Skeletal muscle tissue (tissue), 4 donors: ENCODE results near the gene CANT1. TPM values are rescaled to one million over a fixed set of nuclear protein-coding genes. Genes with fewer than 3 reads are reported as not detected.

Source experiments
- H3K27ac ChIP-seq: one replicate; pipeline ENCODE4 v1.7.0; 2013; ENCODE audit warnings: mild to moderate bottlenecking, low read depth, low read length, inconsistent platforms
- H3K27me3 ChIP-seq, 3 donors: one replicate each; pipeline ENCODE4 v1.7.0; 2013; ENCODE audit warnings: low read length in 3 of 3; ENCODE audit not compliant: control insufficient read depth in 3 of 3, insufficient read depth in 3 of 3
- H3K36me3 ChIP-seq, 3 donors: one replicate each; pipeline ENCODE4 v1.7.0; 2013; ENCODE audit warnings: low read length in 3 of 3; ENCODE audit not compliant: control insufficient read depth in 3 of 3, insufficient read depth in 3 of 3
- H3K4me1 ChIP-seq, 3 donors: one replicate each; pipeline ENCODE4 v1.7.0; 2013; ENCODE audit warnings: low read length in 3 of 3, mild to moderate bottlenecking in 3 of 3; ENCODE audit not compliant: control insufficient read depth in 3 of 3, insufficient read depth in 3 of 3
- H3K4me3 ChIP-seq, 3 donors: one replicate each; pipeline ENCODE4 v1.7.0; 2013; ENCODE audit warnings: low read length in 3 of 3
- H3K9ac ChIP-seq, 3 donors: one replicate each; pipeline ENCODE4 v1.7.0; 2013; ENCODE audit warnings: low read length in 3 of 3, mild to moderate bottlenecking in 3 of 3, moderate library complexity in 2 of 3, low read depth in 1 of 3
- H3K9me3 ChIP-seq, 3 donors: one replicate each; pipeline ENCODE4 v1.7.0; 2013; ENCODE audit warnings: low read length in 3 of 3; ENCODE audit not compliant: control insufficient read depth in 3 of 3
- total RNA-seq: library from RNA; depleted of rRNA; stranded (reverse); fragments of >200 nt; gene quantifications from one replicate; pipeline ENCODE4 v1.2.3, GENCODE V29; 2014
- donor health status: Osteomylitis.

The CANT1 gene
- total RNA-seq, 1 donor from 2014 or later: 21.9 TPM

GRCh38 chr17:78977681-78977943, 32.0 kb downstream of the CANT1 start:
- no peaks in the 10 kb centered on the region for H3K9me3 ChIP-seq
- H3K27ac ChIP-seq: no peak overlapping the region
- H3K9ac ChIP-seq: peak overlapping the region in 1 of 3 donors; percentile 57
- peak overlapping the region in 1 of 3 donors; percentile 41 for H3K4me3 ChIP-seq
- no peaks in the 10 kb centered on the region for H3K36me3 ChIP-seq
- peaks cover 30 to 44% (median 41%) of the 10 kb centered on the region in 3 donors for H3K4me1 ChIP-seq
- no peaks in the 10 kb centered on the region for H3K27me3 ChIP-seq

- no peaks in the 10 kb centered on the region for H3K36me3 ChIP-seq
- H3K9ac ChIP-seq: peak overlapping the region in 1 of 3 donors; percentile 57
- no peak overlapping the region for H3K4me3 ChIP-seq
- no peaks in the 10 kb centered on the region for H3K27me3 ChIP-seq
- no peak overlapping the region for H3K27ac ChIP-seq
- H3K9me3 ChIP-seq: no peaks in the 10 kb centered on the region
- H3K4me1 ChIP-seq: peaks cover 30 to 44% (median 41%) of the 10 kb centered on the region in 3 donors
These were observed 32.5 kb downstream of the CANT1 start for GRCh38 chr17:78976907-78977680.

DNA sequence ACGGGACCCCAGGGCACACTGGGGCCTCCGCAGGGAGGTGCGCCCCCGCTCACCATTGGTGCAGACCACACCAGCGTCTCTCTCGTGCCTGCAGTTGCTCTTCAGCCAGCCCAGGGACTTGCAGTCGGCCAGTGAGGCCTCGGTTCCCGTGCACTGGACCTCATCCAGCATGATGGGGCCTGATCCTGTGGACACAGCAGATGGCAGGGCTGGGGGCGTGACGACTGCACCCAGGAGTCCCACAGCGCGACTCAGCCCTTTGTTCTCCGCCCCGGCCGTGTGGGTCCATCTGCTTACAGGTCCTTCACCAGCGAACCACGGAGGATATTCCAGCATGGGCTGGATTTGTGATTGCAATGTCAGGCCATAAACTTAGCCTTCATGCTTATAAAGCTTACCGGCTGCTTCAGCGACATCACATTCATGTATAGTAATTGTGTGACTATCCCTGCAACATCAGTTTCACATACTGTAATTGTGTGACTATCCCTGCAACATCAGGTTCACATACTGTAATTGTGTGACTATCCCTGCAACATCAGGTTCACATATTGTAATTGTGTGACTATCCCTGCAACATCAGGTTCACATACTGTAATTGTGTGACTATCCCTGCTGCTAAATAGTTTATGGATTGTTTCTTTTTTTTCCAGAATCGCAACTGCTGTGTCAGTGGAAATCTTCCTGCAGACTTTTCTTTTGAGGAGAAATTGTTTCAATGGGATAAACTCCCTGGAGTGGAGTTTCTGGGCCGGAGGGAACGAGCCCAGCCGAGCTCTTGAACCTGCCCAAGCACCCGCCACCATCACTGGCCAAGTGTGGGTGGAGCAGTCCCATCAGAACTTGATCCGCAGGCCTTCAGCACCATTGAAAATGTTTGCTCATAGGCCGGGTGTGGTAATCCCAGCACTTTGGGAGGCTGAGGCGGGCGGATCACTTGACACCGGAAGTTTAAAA, 34.7 kb downstream of the CANT1 start:
- Histone ChIP-seq H3K36me3 (peaks cover 0 to 2% (median 0%) of the 10 kb centered on the region in 3 donors), H3K4me3 (peak overlapping the region in 2 of 3 donors; percentile 43 to 52), H3K27me3 (peaks cover 0 to 3% (median 0%) of the 10 kb centered on the region in 3 donors), H3K27ac (no peak overlapping the region), H3K9me3 (no peaks in the 10 kb centered on the region), H3K9ac (peak overlapping the region in 1 of 3 donors; percentile 33), H3K4me1 (peaks cover 41 to 48% (median 44%) of the 10 kb centered on the region in 3 donors)

GRCh38 chr17:78973792-78974520, 35.6 kb downstream of the CANT1 start:
- no peak overlapping the region for H3K4me3 ChIP-seq
- H3K9ac ChIP-seq: no peak overlapping the region
- peaks cover 0 to 3% (median 2%) of the 10 kb centered on the region in 3 donors for H3K36me3 ChIP-seq
- H3K4me1 ChIP-seq: peaks cover 38 to 45% (median 40%) of the 10 kb centered on the region in 3 donors
- H3K9me3 ChIP-seq: no peaks in the 10 kb centered on the region
- H3K27me3 ChIP-seq: peaks cover 0 to 3% (median 0%) of the 10 kb centered on the region in 3 donors
- H3K27ac ChIP-seq: no peak overlapping the region

- no peaks in the 10 kb centered on the region for H3K9me3 ChIP-seq
- peaks cover 0 to 3% (median 0%) of the 10 kb centered on the region in 3 donors for H3K27me3 ChIP-seq
- H3K9ac ChIP-seq: no peak overlapping the region
- no peak overlapping the region for H3K27ac ChIP-seq
- H3K36me3 ChIP-seq: peaks cover 0 to 4% (median 3%) of the 10 kb centered on the region in 3 donors
- peaks cover 32 to 40% (median 35%) of the 10 kb centered on the region in 3 donors for H3K4me1 ChIP-seq
- no peak overlapping the region for H3K4me3 ChIP-seq
These were observed 36.4 kb downstream of the CANT1 start for GRCh38 chr17:78973196-78973595.

- Histone ChIP-seq H3K27ac (no peak overlapping the region), H3K4me3 (no peak overlapping the region), H3K9me3 (no peaks in the 10 kb centered on the region), H3K9ac (no peak overlapping the region), H3K4me1 (peaks cover 26 to 34% (median 29%) of the 10 kb centered on the region in 3 donors), H3K27me3 (peaks cover 0 to 3% (median 0%) of the 10 kb centered on the region in 3 donors), H3K36me3 (peaks cover 0 to 4% (median 3%) of the 10 kb centered on the region in 3 donors)
These were observed 37.0 kb downstream of the CANT1 start for GRCh38 chr17:78972507-78973105.

GRCh38 chr17:78971756-78972506, 37.6 kb downstream of the CANT1 start:
- Histone ChIP-seq H3K9me3 (no peaks in the 10 kb centered on the region), H3K36me3 (peaks cover 0 to 4% (median 3%) of the 10 kb centered on the region in 3 donors), H3K4me1 (peaks cover 19 to 28% (median 22%) of the 10 kb centered on the region in 3 donors), H3K4me3 (no peak overlapping the region), H3K27ac (no peak overlapping the region), H3K27me3 (peaks cover 0 to 3% (median 0%) of the 10 kb centered on the region in 3 donors), H3K9ac (peak overlapping the region in 1 of 3 donors; percentile 50)

- H3K27ac ChIP-seq: no peak overlapping the region
- peaks cover 0 to 3% (median 0%) of the 10 kb centered on the region in 3 donors for H3K27me3 ChIP-seq
- peak overlapping the region in 1 of 3 donors; percentile 50 for H3K9ac ChIP-seq
- H3K9me3 ChIP-seq: no peaks in the 10 kb centered on the region
- no peak overlapping the region for H3K4me3 ChIP-seq
- peaks cover 17 to 28% (median 21%) of the 10 kb centered on the region in 3 donors for H3K4me1 ChIP-seq
- peaks cover 0 to 4% (median 3%) of the 10 kb centered on the region in 3 donors for H3K36me3 ChIP-seq
These were observed 38.5 kb downstream of the CANT1 start for GRCh38 chr17:78970834-78971755.
